Pulmonary artery endothelial cell (primary cell): Measurements from ENCODE around the gene PAXX. TPM values are rescaled to one million over a fixed set of nuclear protein-coding genes. Genes with fewer than 3 reads are reported as not detected.

Experiments used
- DNase-seq: peaks from one replicate; pipeline ENCODE4 v3.0.0-alpha.2; 2011; ENCODE audit warnings: low read depth, low spot score
- total RNA-seq: library from RNA; depleted of rRNA; stranded (reverse); fragments of >200 nt; gene quantifications from 2 replicates; pipeline ENCODE4 v1.2.3, GENCODE V29; 2014

PAXX gene
- total RNA-seq, 1 donor from 2014 or later, result 17.8 TPM

GRCh38 chr9:136964833-136965422 is 27.3 kb upstream of the PAXX start:
- no peak for DNase-seq

DNA sequence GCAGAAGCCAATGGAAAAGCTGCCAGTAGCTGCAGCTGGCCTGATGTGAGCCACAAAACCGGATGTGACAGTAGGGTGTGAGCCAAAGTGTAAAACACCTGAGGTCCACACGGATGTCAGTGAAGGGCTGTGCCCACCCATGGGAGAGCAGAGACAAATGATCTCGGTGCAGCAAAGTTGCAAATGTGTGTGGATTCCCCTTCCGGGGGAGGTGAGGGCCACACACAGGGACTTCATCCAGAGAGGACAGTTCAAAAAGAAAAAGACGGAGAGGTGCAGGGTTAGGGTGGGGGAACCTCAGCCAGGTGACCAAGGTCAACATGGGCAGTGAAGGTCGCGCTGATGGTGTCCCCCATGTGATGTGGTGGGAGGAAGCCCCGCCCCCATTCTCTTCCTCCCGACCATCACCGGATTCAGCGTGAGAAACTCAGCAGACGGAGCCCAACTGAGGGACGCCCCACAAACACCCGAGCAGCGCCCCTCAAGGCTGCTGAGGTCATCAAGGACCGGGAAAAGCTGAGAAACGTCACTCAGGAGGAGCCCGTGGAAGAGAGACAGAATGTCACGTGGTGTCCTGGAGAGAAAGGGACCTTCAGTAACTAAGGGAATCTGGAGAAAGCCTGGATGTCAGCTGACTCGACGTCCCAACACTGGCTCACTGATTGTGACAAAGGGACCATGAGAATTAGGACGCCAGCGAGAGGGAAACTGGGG is 26.3 kb upstream of the PAXX start:
- no peak for DNase-seq

DNA sequence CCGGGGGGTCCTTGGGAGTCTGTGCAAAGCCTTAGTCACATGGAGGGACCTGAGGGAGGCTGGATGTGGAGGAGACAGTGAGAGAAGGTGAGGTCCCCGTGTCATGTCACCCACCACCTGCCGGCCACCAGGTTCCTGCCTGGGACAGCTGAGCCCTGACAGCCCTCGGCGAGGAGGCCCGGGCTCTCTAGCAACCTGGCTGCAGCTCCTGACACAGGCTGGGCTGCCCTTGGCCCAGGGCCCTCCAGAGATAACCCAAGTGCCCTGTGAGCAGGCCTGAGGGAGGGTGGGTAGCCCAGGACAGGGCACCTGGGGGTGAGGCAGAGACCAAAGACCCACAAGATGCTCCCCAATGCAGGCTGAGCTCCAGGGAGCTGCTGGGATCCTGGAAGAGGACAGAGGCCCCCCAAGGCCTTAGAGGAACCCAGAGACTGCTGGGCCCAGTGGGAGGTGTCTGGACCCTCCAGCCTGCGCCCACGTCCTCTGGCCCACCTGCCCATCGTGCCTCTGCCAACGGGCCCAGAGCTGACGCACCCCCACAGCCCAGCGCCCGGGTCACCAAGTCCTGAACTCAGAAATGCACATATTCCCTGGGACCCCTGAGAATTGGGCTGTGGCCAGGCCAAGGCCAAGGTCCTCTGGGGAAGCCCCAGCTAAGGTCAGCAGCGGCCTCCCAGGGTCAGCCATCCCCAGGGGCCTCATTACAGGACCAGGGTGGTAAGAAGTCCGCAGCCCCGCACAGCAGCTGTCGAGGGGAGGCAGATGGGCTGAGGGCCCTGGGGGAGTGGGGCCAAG is 23.7 kb upstream of the PAXX start:
- no peak for DNase-seq

DNA sequence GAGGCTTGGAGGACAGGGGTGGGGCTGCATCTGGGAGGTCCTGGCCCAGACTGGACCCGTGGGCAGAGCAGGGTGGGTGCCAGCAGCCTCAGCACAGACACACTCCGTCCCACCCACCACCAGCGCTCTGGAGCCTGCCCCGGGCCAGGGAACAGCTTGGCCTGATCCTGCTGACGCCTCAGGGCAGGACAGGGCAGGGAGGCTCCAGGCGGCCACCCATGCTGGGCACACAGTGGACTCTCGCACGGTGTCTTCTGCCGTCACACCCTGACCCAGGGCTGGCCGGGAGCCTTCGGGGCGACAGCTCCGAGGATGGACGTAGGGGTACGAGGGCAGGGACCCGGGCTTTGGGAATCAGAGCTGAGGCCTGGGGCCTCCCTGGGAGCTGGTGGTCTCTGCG is 23.1 kb upstream of the PAXX start:
- DNase-seq, result no peak

GRCh38 chr9:136969774-136970173 is 22.4 kb upstream of the PAXX start:
- no peak for DNase-seq

DNA sequence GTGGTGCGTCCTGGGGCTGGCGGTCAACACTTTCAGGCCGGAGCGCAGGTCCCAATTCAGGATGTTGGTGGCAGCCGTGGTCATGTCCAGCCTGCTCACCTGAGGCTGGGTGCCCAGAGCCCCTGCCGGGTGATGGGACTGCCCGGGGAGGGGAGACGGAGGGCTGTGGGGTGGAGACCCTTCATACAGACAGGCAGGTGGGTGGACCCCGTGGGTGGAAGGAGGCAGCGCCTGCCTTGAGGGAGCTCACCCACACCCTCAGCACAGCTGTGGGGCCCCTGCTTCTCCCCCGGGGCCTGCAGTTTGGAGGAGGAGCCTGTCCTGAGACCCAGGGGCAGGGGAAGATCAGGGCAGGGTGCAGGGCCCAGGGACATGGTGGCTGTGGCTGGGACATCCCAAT is 21.9 kb upstream of the PAXX start:
- DNase-seq, result no peak

DNA sequence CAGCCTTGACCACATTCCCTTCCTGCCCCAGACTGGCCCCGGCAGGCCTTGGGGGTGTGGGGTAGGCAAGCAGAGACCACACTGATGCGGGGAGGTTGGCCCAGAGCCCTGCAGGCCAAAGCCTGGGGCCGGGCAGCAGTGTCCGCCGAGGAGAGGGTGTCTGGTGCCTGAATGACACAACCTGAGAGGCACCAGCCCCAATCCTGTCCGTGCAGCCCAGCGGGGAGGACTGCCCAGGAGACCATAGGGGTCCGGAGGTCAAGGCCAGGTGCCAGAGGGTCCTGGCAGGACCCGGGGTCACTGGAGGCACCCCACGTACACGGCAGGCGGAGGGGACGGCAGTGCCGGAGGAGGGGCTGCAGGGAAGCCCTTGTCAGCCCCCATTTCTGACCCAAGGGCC is 20.5 kb upstream of the PAXX start:
- DNase-seq, result no peak

- no peak for DNase-seq
Measured at GRCh38 chr9:136972335-136972734, 19.9 kb upstream of the PAXX start.

DNA sequence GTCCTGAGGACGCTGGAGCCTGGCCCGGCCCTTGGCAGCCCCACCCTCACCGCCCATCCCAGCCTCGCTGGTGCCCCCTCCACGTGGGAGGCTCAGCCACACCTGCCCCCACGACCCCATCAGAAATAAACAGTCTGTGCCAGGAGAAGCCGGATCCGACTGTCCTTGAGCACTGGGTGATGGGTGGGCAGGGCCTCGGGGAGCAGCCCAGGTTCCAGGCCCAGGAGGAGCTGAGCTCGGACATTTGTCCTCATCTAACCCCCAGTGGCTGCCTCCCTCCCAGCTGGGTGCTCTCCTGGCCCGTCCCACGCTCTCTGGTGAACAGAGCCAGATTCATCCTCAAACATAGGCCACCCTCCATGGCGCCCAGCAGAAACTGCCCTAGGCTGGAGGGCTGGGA is 19.5 kb upstream of the PAXX start:
- DNase-seq, result no peak

- DNase-seq, result no peak
Measured at GRCh38 chr9:136973618-136974617, 18.3 kb upstream of the PAXX start.

- no peak for DNase-seq
Measured at GRCh38 chr9:136974817-136975535, 17.2 kb upstream of the PAXX start.

- no peak for DNase-seq
Measured at GRCh38 chr9:136975644-136976043, 16.6 kb upstream of the PAXX start.

DNA sequence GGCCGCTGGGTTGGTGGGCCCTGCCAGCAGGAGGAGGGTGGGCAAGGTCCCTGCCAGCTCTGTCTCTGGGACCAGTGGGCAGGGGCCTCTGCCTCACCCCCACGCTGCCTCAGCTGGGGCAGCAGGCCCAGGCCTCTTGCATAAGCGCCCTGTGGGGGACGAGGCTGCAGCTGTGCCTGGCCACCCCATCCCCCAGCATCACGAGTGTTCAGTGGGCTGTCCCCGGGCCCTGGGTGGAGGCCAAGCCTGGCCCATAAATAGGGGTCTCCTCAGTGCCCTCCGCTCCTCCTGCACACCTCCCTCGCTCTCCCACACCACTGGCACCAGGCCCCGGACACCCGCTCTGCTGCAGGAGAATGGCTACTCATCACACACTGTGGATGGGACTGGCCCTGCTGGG is 15.0 kb upstream of the PAXX start, which contains the start of gene PTGDS:
TSS of gene PTGDS (plus strand) at position 282 of the 400 bp plus-strand sequence. CDS start at position 357, 75 bp downstream.
- DNase-seq, result no peak

- DNase-seq, result no peak
Measured at GRCh38 chr9:136977649-136978072, 14.6 kb upstream of the PAXX start.

DNA sequence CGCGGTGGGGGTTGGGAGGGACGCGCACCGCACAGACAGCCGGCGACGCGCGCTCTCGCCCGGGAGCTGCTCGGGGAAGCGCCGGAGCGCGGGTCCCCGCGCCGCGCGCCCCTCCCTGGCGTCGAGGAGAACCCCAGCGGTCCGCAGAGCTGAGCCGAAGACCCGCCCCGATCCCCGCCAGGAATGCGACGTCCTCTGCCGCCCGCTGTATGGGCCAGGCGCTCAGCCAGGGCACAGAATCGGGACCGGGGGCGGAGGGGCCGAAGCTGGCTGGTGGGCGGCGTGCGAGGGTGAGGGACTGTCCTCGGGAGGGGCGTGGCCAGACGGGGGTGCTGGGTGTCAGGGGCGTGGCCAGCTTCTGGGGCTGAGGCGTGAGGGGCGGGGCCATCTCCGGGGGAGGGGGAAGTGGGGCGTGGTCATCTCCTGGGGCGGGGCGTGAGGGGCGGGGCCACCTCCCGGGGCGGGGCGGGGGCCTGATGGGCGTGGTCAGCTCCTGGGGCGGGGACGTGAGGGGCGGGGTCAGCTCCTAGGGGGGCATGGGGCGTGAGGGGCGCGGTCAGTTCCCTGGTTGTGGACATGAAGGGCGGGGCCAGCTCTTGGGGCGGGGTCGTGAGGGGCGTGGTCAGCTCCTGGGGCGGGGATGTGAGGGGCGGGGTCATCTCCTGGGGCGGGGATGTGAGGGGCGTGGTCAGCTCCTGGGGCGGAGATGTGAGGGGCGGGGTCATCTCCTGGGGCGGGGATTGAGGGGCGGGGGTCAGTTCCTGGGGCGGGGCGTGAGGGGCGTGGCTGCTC is 14.0 kb upstream of the PAXX start:
- DNase-seq, result no peak

GRCh38 chr9:136978865-136979544 is 13.2 kb upstream of the PAXX start:
- no peak for DNase-seq

DNA sequence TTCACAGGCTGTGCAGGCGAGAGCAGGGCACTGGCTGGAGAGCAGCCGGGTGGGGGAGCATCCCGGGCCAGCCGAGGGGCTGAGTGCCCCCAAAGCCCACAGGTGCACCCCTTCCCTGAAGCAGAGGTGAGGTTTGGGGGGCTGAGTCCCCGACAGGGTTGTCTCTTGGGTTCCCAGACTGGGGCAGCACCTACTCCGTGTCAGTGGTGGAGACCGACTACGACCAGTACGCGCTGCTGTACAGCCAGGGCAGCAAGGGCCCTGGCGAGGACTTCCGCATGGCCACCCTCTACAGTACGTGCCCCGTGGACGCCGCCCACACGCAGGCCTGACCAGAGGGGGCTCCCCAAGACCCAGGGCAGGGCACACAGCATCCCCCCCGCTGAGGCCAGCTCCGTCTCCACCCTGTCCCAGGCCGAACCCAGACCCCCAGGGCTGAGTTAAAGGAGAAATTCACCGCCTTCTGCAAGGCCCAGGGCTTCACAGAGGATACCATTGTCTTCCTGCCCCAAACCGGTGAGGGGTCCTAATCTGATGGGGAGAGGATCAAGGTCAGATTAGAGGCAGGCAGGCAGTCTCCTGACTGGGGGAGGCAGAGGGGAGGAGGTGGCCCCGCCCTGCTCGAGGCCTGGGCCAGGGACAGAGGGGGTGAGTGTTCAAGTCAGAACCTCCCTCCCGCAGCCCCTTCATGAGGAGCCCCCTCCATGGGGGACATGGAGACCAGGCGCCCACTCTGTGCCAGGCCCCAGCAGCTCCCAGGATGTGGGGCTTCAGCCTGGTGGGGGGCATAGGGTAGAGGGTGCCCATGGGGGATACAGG is 12.2 kb upstream of the PAXX start:
- no peak for DNase-seq
